HEK293T (cell line): ENCODE measurements around the gene COL4A5.

ENCODE experiments used
- ARNT ChIP-seq: fragments of 450-650 bp; IDR thresholded peaks from 2 replicates; pipeline ENCODE4 v1.6.1; 2017; ENCODE audit warnings: mild to moderate bottlenecking
- ELF4 ChIP-seq: fragments of 450-650 bp; IDR thresholded peaks from 2 replicates; pipeline ENCODE4 v1.6.1; 2017; ENCODE audit warnings: antibody characterized with exemption
- FOXM1 ChIP-seq: fragments of 450-650 bp; IDR thresholded peaks from 2 replicates; pipeline ENCODE4 v1.6.1; 2017; ENCODE audit warnings: mild to moderate bottlenecking, borderline replicate concordance
- ZNF384 ChIP-seq: fragments of 450-650 bp; IDR thresholded peaks from 2 replicates; pipeline ENCODE4 v1.6.1; 2016
- TF ChIP-seq, protein P1 (sequence below): fragments of 450-650 bp; IDR thresholded peaks from 2 replicates; pipeline ENCODE4 v1.6.1; 2016

DNA sequence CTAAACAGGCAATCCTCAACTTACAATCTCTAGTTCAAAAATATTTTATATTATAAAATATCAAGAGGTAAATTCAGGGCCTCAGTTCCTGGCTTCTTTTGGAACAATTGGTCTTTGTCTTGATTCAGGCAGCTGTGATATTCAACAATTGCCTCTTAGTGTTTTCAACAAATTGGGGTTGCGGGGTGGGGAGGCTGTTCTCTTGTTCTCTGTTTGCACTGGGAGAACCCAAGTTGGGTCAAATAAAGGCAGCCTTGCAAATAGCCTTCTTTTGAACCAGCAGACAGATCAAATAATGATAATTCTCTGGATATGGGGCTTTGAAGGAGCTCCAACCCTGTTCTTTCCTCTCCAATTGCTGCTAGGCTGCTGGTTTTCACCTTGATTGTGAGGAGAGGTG lies 142.5 kb downstream of the COL4A5 start:
- TF ChIP-seq, protein P1, sequence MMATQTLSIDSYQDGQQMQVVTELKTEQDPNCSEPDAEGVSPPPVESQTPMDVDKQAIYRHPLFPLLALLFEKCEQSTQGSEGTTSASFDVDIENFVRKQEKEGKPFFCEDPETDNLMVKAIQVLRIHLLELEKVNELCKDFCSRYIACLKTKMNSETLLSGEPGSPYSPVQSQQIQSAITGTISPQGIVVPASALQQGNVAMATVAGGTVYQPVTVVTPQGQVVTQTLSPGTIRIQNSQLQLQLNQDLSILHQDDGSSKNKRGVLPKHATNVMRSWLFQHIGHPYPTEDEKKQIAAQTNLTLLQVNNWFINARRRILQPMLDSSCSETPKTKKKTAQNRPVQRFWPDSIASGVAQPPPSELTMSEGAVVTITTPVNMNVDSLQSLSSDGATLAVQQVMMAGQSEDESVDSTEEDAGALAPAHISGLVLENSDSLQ = no peak
- TF ChIP-seq ARNT (no peak), FOXM1 (no peak), ZNF384 (no peak), ELF4 (no peak)
